Breast epithelium (tissue), 3 donors: ENCODE data around the gene HIPK1.

ENCODE experiments used
- CTCF ChIP-seq, 3 donors: fragments of 450-650 bp; IDR thresholded peaks; one replicate each; pipeline ENCODE4 v1.5.1; 2016 to 2017; ENCODE audit warnings: antibody characterized with exemption in 3 of 3, mild to moderate bottlenecking in 3 of 3, moderate library complexity in 3 of 3
- POLR2A ChIP-seq: fragments of 450-650 bp; IDR thresholded peaks from one replicate; pipeline ENCODE4 v1.6.1; 2016; ENCODE audit warnings: antibody characterized with exemption, mild to moderate bottlenecking, moderate library complexity
- POLR2AphosphoS5 ChIP-seq, 3 donors: sonication (generic); formaldehyde crosslinking; IDR thresholded peaks; one replicate each; pipeline ENCODE4 v1.6.1; 2017; ENCODE audit warnings: antibody characterized with exemption in 3 of 3

- TF ChIP-seq CTCF (IDR thresholded peaks at IDR 0.05), result no peak
- TF ChIP-seq POLR2A, result no peak
- TF ChIP-seq POLR2AphosphoS5 (IDR thresholded peaks at IDR 0.05), result no peak
Measured at GRCh38 chr1:113983826-113984225, 54.7 kb downstream of the HIPK1 start.
